Nephron (organoid): Measurements from ENCODE around the gene NDUFAF7.
"Not testable (repeated sequence)": the region's sequence is repeated elsewhere in the genome, so short reads cannot be mapped to it uniquely, and the experiment has no call there.

Source experiments
- H3K27ac Mint-ChIP-seq, 3 experiments: 2 replicates each; pipeline ENCODE4 v1.8.0; 2020; ENCODE audit warnings: mixed read lengths in 3 of 3, mild to moderate bottlenecking in 2 of 3, moderate library complexity in 1 of 3
- H3K27me3 Mint-ChIP-seq: 2 replicates; pipeline ENCODE4 v1.8.0; 2021; ENCODE audit warnings: low read depth, mild to moderate bottlenecking, moderate library complexity, mixed read lengths
- H3K36me3 Mint-ChIP-seq: 2 replicates; pipeline ENCODE4 v1.8.0; 2020; ENCODE audit warnings: low read depth, mixed read lengths
- H3K4me1 Mint-ChIP-seq: 2 replicates; pipeline ENCODE4 v1.8.0; 2020; ENCODE audit warnings: mixed read lengths
- H3K4me3 Mint-ChIP-seq, 3 experiments: 2 replicates each; pipeline ENCODE4 v1.8.0; 2020; ENCODE audit warnings: mild to moderate bottlenecking in 3 of 3, mixed read lengths in 3 of 3, moderate library complexity in 2 of 3
- H3K9me3 Mint-ChIP-seq: 2 replicates; pipeline ENCODE4 v1.8.0; 2020; ENCODE audit warnings: mixed read lengths
- TF ChIP-seq, protein P1 (sequence below), 3 experiments: fragments of 200-600 bp; sonication (generic); IDR thresholded peaks; one replicate each; pipeline ENCODE4 v1.5.0; 2021; ENCODE audit warnings: antibody characterized with exemption in 3 of 3; ENCODE audit not compliant: unreplicated experiment in 3 of 3

The NDUFAF7 gene

DNA sequence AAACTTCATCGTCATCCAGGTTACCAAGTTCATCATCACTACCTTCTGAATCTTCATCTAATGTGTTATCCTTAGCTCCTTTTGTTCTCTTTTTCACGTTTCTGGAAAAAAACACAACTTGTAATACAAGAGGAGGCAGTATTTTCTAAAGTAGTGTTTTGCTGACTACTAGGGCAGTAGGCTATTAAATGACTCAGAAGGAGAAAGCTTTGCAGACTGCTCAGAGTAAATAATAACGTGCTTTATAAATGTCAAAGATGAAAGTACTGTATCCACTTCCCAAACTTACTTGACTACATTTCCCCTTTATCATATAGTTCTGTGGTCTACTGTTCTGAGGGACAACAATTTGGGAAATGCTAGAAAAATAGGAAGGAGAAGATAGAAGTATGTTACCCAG, 19.5 kb upstream of the NDUFAF7 start:
- H3K4me1 Mint-ChIP-seq = no peaks in the 10 kb centered on the region

DNA sequence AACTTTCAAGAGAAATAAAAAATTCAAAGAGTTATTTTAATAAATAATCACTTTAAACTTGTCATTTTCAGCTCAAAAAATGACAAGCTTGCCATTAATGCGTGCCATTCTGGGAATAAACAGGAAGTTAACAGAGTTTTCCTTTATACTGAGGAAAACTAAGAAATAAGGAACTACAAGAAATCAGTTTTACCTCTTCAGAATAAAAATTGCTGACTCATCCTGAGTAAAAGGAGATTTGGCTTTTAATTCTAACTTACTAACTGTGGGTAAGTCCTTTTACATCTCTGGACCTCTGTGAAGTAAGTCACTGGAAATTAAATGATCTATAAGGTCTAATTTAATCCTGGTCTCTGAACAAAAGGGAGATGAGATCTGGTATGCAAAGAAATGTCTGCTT, 16.2 kb upstream of the NDUFAF7 start:
- Mint-ChIP-seq H3K36me3 (peaks cover 61% of the 10 kb centered on the region), H3K27ac (no peak overlapping the region), H3K4me3 (no peak overlapping the region)

More for the DNA sequence above, 19.5 kb upstream of the NDUFAF7 start:
- TF ChIP-seq, protein P1, sequence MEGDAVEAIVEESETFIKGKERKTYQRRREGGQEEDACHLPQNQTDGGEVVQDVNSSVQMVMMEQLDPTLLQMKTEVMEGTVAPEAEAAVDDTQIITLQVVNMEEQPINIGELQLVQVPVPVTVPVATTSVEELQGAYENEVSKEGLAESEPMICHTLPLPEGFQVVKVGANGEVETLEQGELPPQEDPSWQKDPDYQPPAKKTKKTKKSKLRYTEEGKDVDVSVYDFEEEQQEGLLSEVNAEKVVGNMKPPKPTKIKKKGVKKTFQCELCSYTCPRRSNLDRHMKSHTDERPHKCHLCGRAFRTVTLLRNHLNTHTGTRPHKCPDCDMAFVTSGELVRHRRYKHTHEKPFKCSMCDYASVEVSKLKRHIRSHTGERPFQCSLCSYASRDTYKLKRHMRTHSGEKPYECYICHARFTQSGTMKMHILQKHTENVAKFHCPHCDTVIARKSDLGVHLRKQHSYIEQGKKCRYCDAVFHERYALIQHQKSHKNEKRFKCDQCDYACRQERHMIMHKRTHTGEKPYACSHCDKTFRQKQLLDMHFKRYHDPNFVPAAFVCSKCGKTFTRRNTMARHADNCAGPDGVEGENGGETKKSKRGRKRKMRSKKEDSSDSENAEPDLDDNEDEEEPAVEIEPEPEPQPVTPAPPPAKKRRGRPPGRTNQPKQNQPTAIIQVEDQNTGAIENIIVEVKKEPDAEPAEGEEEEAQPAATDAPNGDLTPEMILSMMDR (IDR thresholded peaks at IDR 0.05; ENCODE audit: unreplicated experiment in 3 of 3) = no peak
- H3K9me3 Mint-ChIP-seq = peaks cover 24% of the 10 kb centered on the region
- no peaks in the 10 kb centered on the region for H3K27me3 Mint-ChIP-seq
- no peak overlapping the region for H3K27ac Mint-ChIP-seq
- no peak overlapping the region for H3K4me3 Mint-ChIP-seq
- peaks cover 73% of the 10 kb centered on the region for H3K36me3 Mint-ChIP-seq

DNA sequence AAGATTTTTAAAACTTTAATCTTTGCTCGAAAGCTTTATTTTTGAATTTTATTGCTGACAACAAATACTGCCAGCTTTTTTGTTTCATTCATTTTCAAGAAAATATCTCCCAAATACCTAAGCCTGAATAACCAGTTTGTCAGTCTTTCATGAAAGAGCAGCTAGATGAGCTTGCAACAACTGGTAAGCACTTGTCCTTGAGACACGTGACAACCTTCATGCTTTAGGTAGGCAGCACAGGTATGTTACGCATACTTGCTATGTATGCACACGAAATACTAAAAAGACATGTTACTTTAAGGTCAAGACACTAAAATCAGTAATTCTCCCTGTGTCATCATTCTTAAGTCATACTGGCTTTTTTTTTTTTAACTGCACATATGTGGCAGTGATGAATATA, 12.4 kb upstream of the NDUFAF7 start:
- H3K4me3 Mint-ChIP-seq = no peak overlapping the region
- H3K9me3 Mint-ChIP-seq = no peaks in the 10 kb centered on the region
- TF ChIP-seq, protein P1 (IDR thresholded peaks at IDR 0.05; ENCODE audit: unreplicated experiment in 3 of 3) = no peak
- no peaks in the 10 kb centered on the region for H3K4me1 Mint-ChIP-seq
- no peaks in the 10 kb centered on the region for H3K27me3 Mint-ChIP-seq
- H3K27ac Mint-ChIP-seq = no peak overlapping the region
- H3K36me3 Mint-ChIP-seq = peaks cover 60% of the 10 kb centered on the region

More for the DNA sequence above, 16.2 kb upstream of the NDUFAF7 start:
- Mint-ChIP-seq H3K27me3 (no peaks in the 10 kb centered on the region), H3K9me3 (no peaks in the 10 kb centered on the region), H3K4me1 (no peaks in the 10 kb centered on the region)
- TF ChIP-seq, protein P1 (IDR thresholded peaks at IDR 0.05; ENCODE audit: unreplicated experiment in 3 of 3) = no peak

DNA sequence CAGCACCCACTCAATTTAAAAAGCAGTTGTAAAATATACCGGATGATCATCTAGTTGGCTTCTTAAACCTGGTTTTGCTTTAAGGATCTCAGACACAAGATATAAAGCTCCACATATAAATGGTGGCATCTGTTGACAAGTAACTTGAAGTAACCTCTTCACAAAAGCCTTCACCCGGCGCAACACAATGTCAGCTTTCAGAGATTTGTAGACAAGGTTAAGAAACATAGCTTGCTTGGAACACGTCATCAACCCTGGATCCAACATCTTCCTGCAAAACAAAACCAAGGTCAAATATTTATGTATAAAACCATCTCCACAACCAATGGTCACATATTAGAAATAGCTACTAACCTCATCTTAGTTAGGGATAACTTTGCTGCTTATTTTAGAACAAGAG, 8.3 kb upstream of the NDUFAF7 start:
- H3K27me3 Mint-ChIP-seq = no peaks in the 10 kb centered on the region
- no peaks in the 10 kb centered on the region for H3K9me3 Mint-ChIP-seq
- peaks cover 11% of the 10 kb centered on the region for H3K4me1 Mint-ChIP-seq
- H3K4me3 Mint-ChIP-seq = no peak overlapping the region
- TF ChIP-seq, protein P1 (IDR thresholded peaks at IDR 0.05; ENCODE audit: unreplicated experiment in 3 of 3) = no peak
- H3K27ac Mint-ChIP-seq = no peak overlapping the region
- H3K36me3 Mint-ChIP-seq = peaks cover 59% of the 10 kb centered on the region

DNA sequence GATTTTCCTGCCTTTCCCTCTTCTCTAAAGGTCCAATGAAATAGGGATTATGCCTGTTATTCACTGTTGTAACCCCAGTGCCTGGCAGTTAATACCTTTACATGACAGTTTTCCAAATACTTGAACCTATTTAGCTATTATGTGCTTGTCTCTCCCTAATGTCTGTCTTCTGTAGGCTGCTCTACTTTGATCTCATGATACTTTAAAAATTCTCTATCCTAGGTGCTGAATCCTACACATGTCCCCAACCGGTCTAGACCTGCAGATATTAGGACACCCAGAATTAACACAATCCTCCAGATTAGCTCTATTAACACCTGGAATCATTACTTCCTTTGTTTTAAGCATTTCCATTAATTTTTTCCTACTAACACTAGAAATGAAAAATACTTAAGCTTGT, 7.4 kb upstream of the NDUFAF7 start:
- Mint-ChIP-seq H3K27ac (no peak overlapping the region), H3K9me3 (no peaks in the 10 kb centered on the region), H3K4me3 (no peak overlapping the region), H3K4me1 (peaks cover 12% of the 10 kb centered on the region), H3K27me3 (no peaks in the 10 kb centered on the region), H3K36me3 (peaks cover 53% of the 10 kb centered on the region)
- TF ChIP-seq, protein P1 (IDR thresholded peaks at IDR 0.05; ENCODE audit: unreplicated experiment in 3 of 3) = no peak

DNA sequence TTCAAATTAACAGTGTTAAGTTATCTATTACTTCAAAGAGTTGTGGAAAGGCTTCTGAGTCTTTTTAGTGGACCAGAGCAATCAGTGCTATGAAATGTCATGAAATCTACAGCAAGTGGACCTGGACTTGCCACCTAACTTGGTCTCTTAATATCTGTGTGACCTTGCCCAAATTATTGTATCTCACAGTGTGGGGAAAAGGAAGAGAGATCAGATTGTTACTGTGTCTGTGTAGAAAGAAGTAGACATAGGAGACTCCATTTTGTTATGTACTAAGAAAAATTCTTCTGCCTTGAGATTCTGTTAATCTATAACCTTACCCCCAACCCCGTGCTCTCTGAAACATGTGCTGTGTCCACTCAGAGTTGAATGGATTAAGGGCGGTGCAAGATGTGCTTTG, 6.3 kb upstream of the NDUFAF7 start:
- not testable (repeated sequence) for H3K9me3 Mint-ChIP-seq, H3K27me3 Mint-ChIP-seq, H3K4me3 Mint-ChIP-seq
- Mint-ChIP-seq H3K27ac (peak overlapping the region in 2 of 3 experiments; percentile 14 to 85), H3K36me3 (peaks cover 45% of the 10 kb centered on the region), H3K4me1 (peaks cover 16% of the 10 kb centered on the region)
